Limb (tissue), 2 donors: ENCODE measurements around the gene EIF3B.
"Not testable (repeated sequence)": the region's sequence is repeated elsewhere in the genome, so short reads cannot be mapped to it uniquely, and the experiment has no call there.

Experiments used
- DNase-seq, 2 donors: peaks; one replicate each; pipeline ENCODE4 v3.0.0-alpha.2; 2016; ENCODE audit errors: extremely low spot score in 2 of 2

The EIF3B gene

GRCh38 chr7:2347351-2348063, 7.1 kb upstream of the EIF3B start:
- not testable (repeated sequence) for DNase-seq

GRCh38 chr7:2350055-2350454, 4.6 kb upstream of the EIF3B start:
- no peak for DNase-seq

DNA sequence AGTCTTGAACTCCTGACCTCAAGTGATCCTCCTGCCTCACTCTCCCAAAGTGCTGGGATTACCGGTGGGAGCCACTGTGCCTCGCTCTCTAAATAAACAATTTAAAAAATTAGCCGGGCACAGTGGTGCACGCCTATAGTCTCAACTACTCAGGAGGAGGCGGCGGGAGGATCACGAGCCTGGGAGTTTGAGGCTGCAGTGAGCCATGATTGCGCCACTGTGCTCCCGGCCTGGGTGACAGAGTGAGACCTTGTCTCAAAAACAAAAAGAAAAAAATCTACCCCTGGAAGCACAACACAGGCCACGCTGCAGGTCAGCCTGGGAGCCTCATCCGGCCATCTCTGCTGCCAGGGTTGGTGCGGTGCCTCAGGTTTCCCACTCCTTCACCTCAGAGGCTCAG, 3.8 kb upstream of the EIF3B start:
- no peak for DNase-seq

DNA sequence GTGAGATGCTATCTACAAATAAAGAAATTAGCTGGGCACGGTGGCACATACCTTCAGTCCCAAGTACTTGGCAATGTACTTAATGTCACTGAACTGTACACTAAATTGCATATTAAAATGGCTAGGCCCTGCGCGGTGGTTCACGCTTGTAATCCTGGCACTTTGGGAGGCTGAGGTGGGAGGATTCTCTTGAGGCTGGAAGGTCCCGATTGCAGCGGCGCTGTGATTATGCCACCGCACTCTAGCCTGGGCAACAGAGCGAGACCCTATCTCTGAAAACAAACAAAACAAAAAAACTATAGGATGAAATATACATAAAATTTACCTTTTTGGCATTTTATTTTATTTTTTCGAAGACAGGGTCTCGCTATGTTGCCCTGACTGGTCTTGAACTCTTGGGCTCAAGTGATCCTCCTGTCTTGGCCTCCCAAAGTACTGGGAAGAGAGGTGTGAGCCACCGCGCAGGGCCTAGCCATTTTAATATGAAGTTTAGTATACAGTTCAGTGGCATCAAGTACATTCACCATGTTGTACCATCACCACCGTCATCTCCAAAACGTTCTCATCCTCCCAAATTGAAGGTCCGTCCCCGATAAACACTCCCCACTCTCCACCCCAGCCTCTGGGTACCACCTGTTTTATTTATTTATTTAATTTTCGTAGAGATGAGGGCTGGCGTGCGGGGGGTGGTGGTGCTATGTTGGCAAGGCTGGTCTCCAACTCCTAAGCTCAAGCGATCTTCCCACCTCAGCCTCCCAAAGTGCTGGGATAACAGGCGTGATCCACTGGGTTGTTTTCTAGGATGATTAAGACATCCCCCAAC, 1.3 kb upstream of the EIF3B start:
- no peak for DNase-seq

DNA sequence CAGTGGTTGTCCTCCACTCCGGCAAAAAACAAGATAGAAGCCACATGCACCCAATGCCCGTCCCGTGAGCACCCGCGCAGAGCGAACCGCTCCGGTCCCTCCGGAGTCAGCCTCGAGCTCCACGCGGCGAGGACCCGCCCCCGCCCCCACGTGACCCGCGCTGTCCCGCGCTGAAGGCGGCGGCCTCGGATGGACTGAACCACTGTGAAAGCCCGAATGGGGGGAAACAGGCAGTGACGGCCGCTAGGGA, 766 bp upstream of the EIF3B start:
- DNase-seq, result no peak

- no peak for DNase-seq
These were observed 495 bp downstream of the EIF3B start for GRCh38 chr7:2354939-2355704.

- DNase-seq, result no peak
These were observed 1.0 kb downstream of the EIF3B start for GRCh38 chr7:2355705-2356008.

GRCh38 chr7:2357165-2357564, 2.5 kb downstream of the EIF3B start:
- no peak for DNase-seq

DNA sequence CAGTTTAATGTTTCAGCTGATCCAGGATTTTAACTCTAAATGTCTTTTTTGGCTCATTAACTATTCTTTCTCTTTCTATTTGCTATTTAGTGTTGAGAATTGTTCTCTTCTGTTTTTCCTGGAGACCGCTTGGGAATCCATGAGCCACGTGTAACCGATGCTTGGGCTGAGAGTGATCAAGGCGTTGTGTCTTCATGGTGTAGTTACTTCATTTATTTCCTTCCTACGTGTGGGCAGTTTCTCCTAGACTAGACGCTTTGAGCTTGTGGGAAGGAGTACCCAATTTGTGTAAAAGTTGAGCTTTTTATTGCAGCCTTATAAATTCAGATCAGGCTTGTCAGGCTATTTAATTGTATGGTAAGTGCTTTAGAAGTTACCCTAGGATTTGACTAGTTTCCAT, 2.9 kb downstream of the EIF3B start:
- no peak for DNase-seq

DNA sequence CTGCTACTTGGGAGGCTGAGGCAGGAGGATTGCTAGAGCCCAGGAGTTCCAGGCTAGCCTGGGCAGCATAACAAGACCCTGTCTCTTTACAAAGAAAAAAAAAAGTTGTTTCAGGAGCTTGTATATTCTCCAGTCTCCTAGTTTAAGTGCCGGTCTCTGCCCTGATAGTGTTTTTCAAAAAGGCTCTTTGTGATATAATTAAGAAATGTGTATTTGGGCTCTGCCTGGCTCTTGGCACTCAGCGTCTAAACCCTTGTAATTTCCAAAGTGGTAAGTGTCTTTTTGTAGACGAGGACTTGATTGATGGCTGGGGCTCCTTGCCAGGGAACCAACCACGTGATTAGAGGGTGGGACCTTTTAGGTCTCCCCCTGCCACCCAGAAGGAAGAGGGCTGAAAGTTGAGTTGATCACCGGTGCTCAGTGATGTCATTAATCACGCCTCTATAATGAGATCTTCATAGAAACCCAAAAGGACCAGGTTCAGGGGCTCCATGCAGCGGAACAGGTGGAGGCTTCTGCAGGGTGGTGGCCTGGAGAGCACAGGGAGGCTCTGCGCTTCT, 4.4 kb downstream of the EIF3B start:
- no peak for DNase-seq

DNA sequence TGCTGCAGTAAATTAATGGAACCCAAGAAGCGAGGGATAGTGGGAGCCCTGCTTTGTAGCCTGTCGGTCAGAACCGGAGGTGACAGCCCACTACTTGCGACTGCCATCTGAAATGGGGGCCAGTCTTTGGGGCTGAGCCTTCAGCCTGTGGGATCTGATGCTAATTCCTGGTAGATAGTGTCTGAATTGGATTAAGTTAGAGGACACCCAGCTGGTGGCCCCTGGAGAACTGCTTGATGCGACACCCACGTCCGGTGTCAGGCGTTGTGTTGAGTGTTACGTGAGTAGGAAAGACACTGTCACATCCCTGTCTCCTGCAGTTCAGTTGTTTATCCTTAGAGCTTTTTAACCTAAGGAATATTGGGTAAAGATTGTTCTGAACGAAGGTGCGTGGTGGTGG, 5.0 kb downstream of the EIF3B start:
- DNase-seq, result no peak

DNA sequence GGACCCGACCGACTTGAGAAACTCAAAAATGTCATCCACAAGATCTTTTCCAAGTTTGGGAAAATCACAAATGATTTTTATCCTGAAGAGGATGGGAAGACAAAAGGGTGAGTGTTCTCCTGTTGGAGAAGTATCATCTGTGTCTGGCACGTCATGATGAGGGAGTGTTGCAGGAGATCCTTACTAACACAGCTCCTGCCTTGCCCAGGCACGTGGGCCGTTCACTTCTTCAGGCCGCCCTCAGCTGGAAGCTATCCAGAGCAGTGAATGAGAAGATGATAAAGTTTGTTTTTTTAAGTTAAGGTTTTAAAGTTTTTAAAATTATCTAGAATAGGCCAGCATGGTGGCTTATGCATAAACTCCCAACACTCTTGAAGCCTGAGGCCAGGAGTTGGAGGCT, 6.2 kb downstream of the EIF3B start:
- no peak for DNase-seq

DNA sequence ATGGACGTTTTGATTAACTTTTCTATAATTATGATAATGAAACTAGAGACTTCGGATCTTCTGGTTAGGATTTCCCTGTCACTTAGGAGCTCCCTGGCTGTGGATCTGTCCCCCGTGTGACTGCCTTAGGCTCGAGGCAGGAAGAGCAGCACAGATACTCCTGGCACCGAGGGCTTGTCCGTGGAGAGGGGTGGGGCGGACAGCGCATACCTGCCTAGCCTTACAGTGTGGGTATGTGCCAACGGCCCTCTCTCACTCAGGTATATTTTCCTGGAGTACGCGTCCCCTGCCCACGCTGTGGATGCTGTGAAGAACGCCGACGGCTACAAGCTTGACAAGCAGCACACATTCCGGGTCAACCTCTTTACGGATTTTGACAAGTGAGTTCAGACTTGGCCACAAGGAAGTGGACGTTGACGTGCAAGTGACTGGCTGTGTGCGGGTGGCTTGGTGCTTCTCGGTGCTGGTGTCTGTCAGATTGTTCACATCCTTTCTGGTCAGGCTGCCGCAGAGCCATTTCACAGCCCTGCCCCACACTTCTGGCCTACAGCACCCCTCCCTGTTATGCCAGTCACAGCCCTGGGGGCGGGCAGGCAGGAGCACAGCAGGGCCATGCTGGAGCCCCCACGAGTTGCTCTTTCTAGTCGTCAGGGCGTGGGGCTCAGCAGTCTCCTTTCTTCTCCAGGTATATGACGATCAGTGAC, 7.9 kb downstream of the EIF3B start:
- no peak for DNase-seq

GRCh38 chr7:2369139-2369538, 14.5 kb downstream of the EIF3B start:
- no peak for DNase-seq

- no peak for DNase-seq
These were observed 16.7 kb downstream of the EIF3B start for GRCh38 chr7:2371329-2371728.

GRCh38 chr7:2372724-2373123, 18.1 kb downstream of the EIF3B start:
- DNase-seq, result no peak

- DNase-seq, result no peak
These were observed 18.5 kb downstream of the EIF3B start for GRCh38 chr7:2373124-2373556.

- no peak for DNase-seq
These were observed 19.0 kb downstream of the EIF3B start for GRCh38 chr7:2373646-2374045.

- no peak for DNase-seq
These were observed 19.8 kb downstream of the EIF3B start for GRCh38 chr7:2374401-2374800.

DNA sequence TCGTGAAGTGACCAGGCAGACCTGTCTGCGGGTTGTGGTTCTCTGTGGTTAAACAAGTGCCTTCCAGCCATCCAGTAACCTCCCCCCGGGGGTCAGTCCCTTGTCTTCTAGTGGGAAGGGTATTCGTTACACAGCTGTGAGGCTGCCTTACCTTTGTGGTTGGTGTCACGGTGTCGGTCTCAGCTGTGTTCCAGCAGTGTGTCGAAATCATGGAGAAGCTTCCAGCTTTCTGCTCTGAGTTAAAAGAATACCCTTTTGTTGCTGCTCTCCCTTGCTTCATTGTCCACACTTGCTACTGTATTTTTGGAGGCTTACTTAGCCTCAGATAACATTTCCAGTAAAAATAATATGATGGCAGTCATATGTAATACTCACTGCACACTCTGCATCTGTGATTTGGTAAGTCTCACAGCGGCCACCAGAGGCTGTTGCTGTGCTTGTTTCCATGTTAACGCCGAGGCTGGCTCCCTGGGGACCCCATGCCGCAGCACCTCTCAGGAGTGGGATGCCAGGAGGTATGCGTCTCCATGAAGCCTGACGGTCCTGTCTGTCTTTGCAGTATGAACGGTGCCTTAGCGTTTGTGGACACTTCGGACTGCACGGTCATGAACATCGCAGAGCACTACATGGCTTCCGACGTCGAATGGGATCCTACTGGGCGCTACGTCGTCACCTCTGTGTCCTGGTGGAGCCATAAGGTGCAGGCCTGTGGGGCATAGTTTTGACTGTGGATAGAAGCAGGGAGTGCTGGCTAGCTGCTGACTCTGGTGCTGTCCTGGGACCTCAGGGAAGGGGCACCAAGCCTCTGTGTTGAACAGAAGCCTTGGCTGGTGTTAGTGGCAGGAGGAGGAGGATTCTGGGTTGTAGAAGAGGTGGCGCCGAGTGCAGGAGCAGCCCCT, 20.5 kb downstream of the EIF3B start:
- DNase-seq, result no peak
